ENCODE data around the gene XG. TPM values are rescaled to one million over a fixed set of nuclear protein-coding genes. Genes with fewer than 3 reads are reported as not detected.
"Not testable (repeated sequence)": the region's sequence is repeated elsewhere in the genome, so short reads cannot be mapped to it uniquely, and the experiment has no call there.

Gene XG
- total RNA-seq, 2 experiments from 2014 or later, result not detected

GRCh38 chrX:2799980-2800379, 48.1 kb downstream of the XG start:
- H3K4me3 Mint-ChIP-seq; CTCF ChIA-PET; H3K36me3 Mint-ChIP-seq (ENCODE audit: low read depth); H3K4me1 Mint-ChIP-seq; H3K27me3 Mint-ChIP-seq; POLR2A ChIA-PET; DNase-seq; H3K9me3 Mint-ChIP-seq; H3K27ac Mint-ChIP-seq: not testable (repeated sequence)

GRCh38 chrX:2801223-2801622, 49.4 kb downstream of the XG start:
- ChIA-PET POLR2A (no interaction called here), CTCF (no interaction called here)
- no peak for DNase-seq

GRCh38 chrX:2802376-2803090, 50.7 kb downstream of the XG start:
- H3K27me3 Mint-ChIP-seq; CTCF ChIA-PET; H3K9me3 Mint-ChIP-seq; DNase-seq; H3K4me1 Mint-ChIP-seq; POLR2A ChIA-PET; H3K36me3 Mint-ChIP-seq (ENCODE audit: low read depth); H3K27ac Mint-ChIP-seq; H3K4me3 Mint-ChIP-seq: not testable (repeated sequence)

More at GRCh38 chrX:2801223-2801622, 49.4 kb downstream of the XG start:
- H3K27me3 Mint-ChIP-seq, result no peaks in the 10 kb centered on the region
- H3K4me3 Mint-ChIP-seq, result no peak overlapping the region
- H3K4me1 Mint-ChIP-seq, result no peaks in the 10 kb centered on the region
- no peaks in the 10 kb centered on the region for H3K36me3 Mint-ChIP-seq (ENCODE audit: low read depth)
- no peak overlapping the region for H3K27ac Mint-ChIP-seq
- H3K9me3 Mint-ChIP-seq, result no peaks in the 10 kb centered on the region

GRCh38 chrX:2803486-2803885, 51.6 kb downstream of the XG start:
- H3K36me3 Mint-ChIP-seq (ENCODE audit: low read depth); DNase-seq; H3K9me3 Mint-ChIP-seq; H3K27ac Mint-ChIP-seq; POLR2A ChIA-PET; H3K4me1 Mint-ChIP-seq; H3K4me3 Mint-ChIP-seq; CTCF ChIA-PET; H3K27me3 Mint-ChIP-seq: not testable (repeated sequence)

GRCh38 chrX:2804106-2804843, 52.4 kb downstream of the XG start:
- CTCF ChIA-PET; H3K9me3 Mint-ChIP-seq; DNase-seq; POLR2A ChIA-PET; H3K27ac Mint-ChIP-seq; H3K36me3 Mint-ChIP-seq (ENCODE audit: low read depth); H3K4me3 Mint-ChIP-seq; H3K27me3 Mint-ChIP-seq; H3K4me1 Mint-ChIP-seq: not testable (repeated sequence)

- POLR2A ChIA-PET; H3K36me3 Mint-ChIP-seq (ENCODE audit: low read depth); H3K27ac Mint-ChIP-seq; H3K4me3 Mint-ChIP-seq; CTCF ChIA-PET; H3K4me1 Mint-ChIP-seq; DNase-seq; H3K9me3 Mint-ChIP-seq; H3K27me3 Mint-ChIP-seq: not testable (repeated sequence)
These were observed 53.0 kb downstream of the XG start for GRCh38 chrX:2804858-2805257.

GRCh38 chrX:2811271-2811670, 59.4 kb downstream of the XG start:
- Mint-ChIP-seq H3K9me3 (no peaks in the 10 kb centered on the region), H3K36me3 (ENCODE audit: low read depth) (no peaks in the 10 kb centered on the region), H3K4me3 (no peak overlapping the region), H3K4me1 (peaks cover 2% of the 10 kb centered on the region), H3K27ac (no peak overlapping the region), H3K27me3 (peaks cover 7% of the 10 kb centered on the region)
- no peak for DNase-seq
- POLR2A ChIA-PET, result no interaction called here
- CTCF ChIA-PET, result no interaction called here

GRCh38 chrX:2812161-2812907, 60.5 kb downstream of the XG start:
- DNase-seq, result peak; percentile 39
- H3K4me3 Mint-ChIP-seq; H3K27me3 Mint-ChIP-seq; H3K4me1 Mint-ChIP-seq; H3K27ac Mint-ChIP-seq; H3K9me3 Mint-ChIP-seq; POLR2A ChIA-PET; CTCF ChIA-PET; H3K36me3 Mint-ChIP-seq (ENCODE audit: low read depth): not testable (repeated sequence)

GRCh38 chrX:2817036-2817435, 65.2 kb downstream of the XG start:
- H3K9me3 Mint-ChIP-seq, result no peaks in the 10 kb centered on the region
- no peak for DNase-seq
- H3K36me3 Mint-ChIP-seq (ENCODE audit: low read depth), result no peaks in the 10 kb centered on the region
- ChIA-PET POLR2A (no interaction called here), CTCF (no interaction called here)
- peaks cover 8% of the 10 kb centered on the region for H3K4me1 Mint-ChIP-seq
- peaks cover 7% of the 10 kb centered on the region for H3K27me3 Mint-ChIP-seq
- no peak overlapping the region for H3K4me3 Mint-ChIP-seq
- no peak overlapping the region for H3K27ac Mint-ChIP-seq

GRCh38 chrX:2819345-2820135, 67.7 kb downstream of the XG start:
- Mint-ChIP-seq H3K9me3 (no peaks in the 10 kb centered on the region), H3K4me3 (no peak overlapping the region), H3K36me3 (ENCODE audit: low read depth) (no peaks in the 10 kb centered on the region), H3K27me3 (peaks cover 3% of the 10 kb centered on the region), H3K27ac (no peak overlapping the region), H3K4me1 (peaks cover 6% of the 10 kb centered on the region)
- POLR2A ChIA-PET, result no interaction called here
- CTCF ChIA-PET, result no interaction called here
- DNase-seq, result no peak

GRCh38 chrX:2820136-2820771, 68.4 kb downstream of the XG start:
- H3K27ac Mint-ChIP-seq, result no peak overlapping the region
- CTCF ChIA-PET, result no interaction called here

GRCh38 chrX:2823795-2824386, 72.1 kb downstream of the XG start:
- Mint-ChIP-seq H3K4me3 (no peak overlapping the region), H3K9me3 (no peaks in the 10 kb centered on the region), H3K27me3 (no peaks in the 10 kb centered on the region), H3K4me1 (peaks cover 6% of the 10 kb centered on the region), H3K27ac (no peak overlapping the region), H3K36me3 (ENCODE audit: low read depth) (no peaks in the 10 kb centered on the region)
- ChIA-PET CTCF (no interaction called here), POLR2A (no interaction called here)
- no peak for DNase-seq

More at GRCh38 chrX:2820136-2820771, 68.4 kb downstream of the XG start:
- POLR2A ChIA-PET, result no interaction called here
- peak; percentile 16 for DNase-seq
- Mint-ChIP-seq H3K4me3 (no peak overlapping the region), H3K9me3 (no peaks in the 10 kb centered on the region), H3K4me1 (peaks cover 6% of the 10 kb centered on the region), H3K27me3 (no peaks in the 10 kb centered on the region), H3K36me3 (ENCODE audit: low read depth) (no peaks in the 10 kb centered on the region)

Data from activated CD4-positive, alpha-beta memory T cell treated with anti-CD3 and anti-CD28 coated beads, Interleukin-2, amount 10 ng/mL, durations not matched to agents 7 days and 5 days (primary cell).